ENCODE measurements around the gene PRKAA1.

The PRKAA1 gene

GRCh38 chr5:40838086-40838485 is 39.9 kb upstream of the PRKAA1 start:
- no peak overlapping the region for H3K4me3 ChIP-seq (ENCODE audit: low read depth, low read length)
- no peak for DNase-seq (ENCODE audit: low read depth)
- TF ChIP-seq CTCF (IDR thresholded peaks at IDR 0.05; ENCODE audit: control insufficient read depth, extremely low read depth, insufficient read depth) = no peak

DNA sequence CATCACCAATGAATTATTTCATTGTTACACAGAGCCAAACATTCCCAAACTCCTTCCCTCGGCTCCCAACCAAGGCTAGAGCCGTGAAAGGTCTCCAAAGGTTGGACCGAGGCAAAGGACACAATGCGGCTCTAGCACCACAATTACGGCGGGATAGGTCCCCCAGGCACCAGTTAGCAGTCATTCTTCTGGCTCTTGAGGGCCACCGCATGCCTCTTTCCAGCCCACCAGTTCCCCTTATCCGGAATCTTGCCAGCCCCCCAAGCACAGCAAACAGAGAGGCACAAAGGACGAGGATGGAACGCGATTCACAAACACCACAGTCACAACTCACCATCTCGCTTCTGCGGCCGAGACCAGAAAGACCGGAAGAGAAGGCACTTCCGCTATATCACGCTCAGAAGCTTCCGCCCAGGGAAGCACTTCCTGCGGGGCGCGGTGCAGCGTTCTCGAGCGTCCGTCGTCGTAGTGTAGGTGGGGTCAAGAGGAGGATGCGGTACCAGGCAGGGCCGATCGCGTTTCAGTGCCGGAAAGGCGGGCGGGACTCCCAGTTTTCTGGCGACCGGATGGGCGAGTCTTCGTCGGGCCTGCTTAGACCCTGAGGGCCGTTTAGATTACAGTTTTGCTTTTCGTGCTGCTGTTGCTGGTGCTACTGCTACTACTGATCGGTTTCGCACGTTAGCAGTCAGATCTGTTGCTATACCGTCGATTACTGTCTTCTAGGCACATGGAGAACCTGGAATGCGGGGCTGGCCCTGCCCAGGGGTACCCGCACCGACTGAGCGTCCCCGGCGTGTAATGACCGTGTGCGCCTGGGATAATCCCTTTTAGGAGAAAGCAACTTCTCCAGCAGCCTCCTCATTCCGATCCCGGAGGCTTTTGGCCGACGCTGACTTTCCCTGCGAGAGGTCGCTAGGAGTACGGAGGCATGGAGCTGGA is 36.9 kb upstream of the PRKAA1 start, which contains the start of gene RPL37:
Gene RPL37, minus strand, starts transcription at position 374 of the 939 bp plus-strand sequence. Its CDS starts 37 bp downstream, at position 337.
- TF ChIP-seq CTCF (IDR thresholded peaks at IDR 0.05; ENCODE audit: control insufficient read depth, extremely low read depth, insufficient read depth) = no peak
- H3K4me3 ChIP-seq (ENCODE audit: low read depth, low read length) = peak within 1 kb of the TSS; percentile 99
- DNase-seq (ENCODE audit: low read depth) = peak; percentile 94

DNA sequence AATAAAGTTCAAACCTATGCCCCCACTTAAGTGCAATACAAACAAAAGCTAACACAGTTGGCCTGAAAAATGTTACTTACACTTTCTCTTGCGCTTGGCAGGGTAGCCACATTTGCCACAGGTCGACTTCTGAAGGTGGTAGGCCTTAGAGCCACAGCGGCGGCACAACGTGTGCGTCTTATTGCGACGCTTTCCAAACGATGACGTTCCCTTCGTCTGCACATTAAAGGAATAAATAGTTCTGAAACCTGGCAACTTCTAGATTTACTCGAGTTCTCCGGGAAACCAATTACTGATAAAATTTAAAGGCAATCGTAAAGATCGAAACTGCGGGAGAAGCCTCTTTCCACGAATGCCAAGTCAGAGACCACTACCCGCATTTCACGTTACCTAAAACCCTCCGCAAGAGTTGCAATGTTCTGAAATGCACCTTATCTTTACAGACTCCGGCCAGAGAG is 36.2 kb upstream of the PRKAA1 start:
- TF ChIP-seq CTCF (IDR thresholded peaks at IDR 0.05; ENCODE audit: control insufficient read depth, extremely low read depth, insufficient read depth) = no peak
- peak overlapping the region; percentile 99 for H3K4me3 ChIP-seq (ENCODE audit: low read depth, low read length)
- DNase-seq (ENCODE audit: low read depth) = no peak

GRCh38 chr5:40833712-40834229 is 35.6 kb upstream of the PRKAA1 start:
- H3K4me3 ChIP-seq (ENCODE audit: low read depth, low read length) = peak overlapping the region; percentile 99
- TF ChIP-seq CTCF (IDR thresholded peaks at IDR 0.05; ENCODE audit: control insufficient read depth, extremely low read depth, insufficient read depth) = no peak
- DNase-seq (ENCODE audit: low read depth) = no peak

GRCh38 chr5:40832345-40832744 is 34.2 kb upstream of the PRKAA1 start:
- no peak for DNase-seq (ENCODE audit: low read depth)
- no peak overlapping the region for H3K4me3 ChIP-seq (ENCODE audit: low read depth, low read length)

More at GRCh38 chr5:40832345-40832744, 34.2 kb upstream of the PRKAA1 start:
- TF ChIP-seq CTCF (IDR thresholded peaks at IDR 0.05; ENCODE audit: control insufficient read depth, extremely low read depth, insufficient read depth) = no peak
